Ascending aorta (tissue), 2 donors: ENCODE results near the gene TLCD3B. TPM values are rescaled to one million over a fixed set of nuclear protein-coding genes. Genes with fewer than 3 reads are reported as not detected.

Experiments used
- DNase-seq, 2 donors: peaks; one replicate each; pipeline ENCODE4 v3.0.0-alpha.2; 2019; ENCODE audit warnings: low spot score in 2 of 2
- H3K27ac ChIP-seq, 2 donors: fragments of 200-600 bp; sonication (generic); one replicate each; pipeline ENCODE4 v1.5.1; 2016 to 2017; ENCODE audit warnings: mild to moderate bottlenecking in 1 of 2
- H3K27me3 ChIP-seq: fragments of 200-600 bp; sonication (generic); one replicate; pipeline ENCODE4 v1.5.1; 2017
- H3K36me3 ChIP-seq, 2 donors: fragments of 200-600 bp; sonication (generic); one replicate each; pipeline ENCODE4 v1.5.1; 2016
- H3K4me1 ChIP-seq, 2 donors: fragments of 200-600 bp; sonication (generic); one replicate each; pipeline ENCODE4 v1.5.1; 2016 to 2017; ENCODE audit warnings: mild to moderate bottlenecking in 1 of 2
- H3K4me3 ChIP-seq, 2 donors: fragments of 200-600 bp; sonication (generic); one replicate each; pipeline ENCODE4 v1.5.1; 2016 to 2017; ENCODE audit warnings: mild to moderate bottlenecking in 1 of 2
- H3K9me3 ChIP-seq, 2 donors: fragments of 200-600 bp; sonication (generic); one replicate each; pipeline ENCODE4 v1.5.1; 2016
- CTCF ChIP-seq, 3 experiments: fragments of 200-600 bp in 2 of 3; fragments of 450-650 bp in 1 of 3; sonication (generic) in 2 of 3; IDR thresholded peaks; one replicate each; pipeline ENCODE4 v1.5.1; 2016 to 2019; ENCODE audit warnings: antibody characterized with exemption in 3 of 3, mild to moderate bottlenecking in 1 of 3, moderate library complexity in 1 of 3
- intact Hi-C: fragments of 100-400 bp; cut with DNase I; formaldehyde crosslinking; loops from one replicate; pipeline ENCODE4 v1.15.1; 2023
- total RNA-seq: library from RNA; depleted of rRNA; stranded (reverse); fragments of >200 nt; gene quantifications from one replicate; pipeline ENCODE4 v1.1.0, GENCODE V29; 2016

The TLCD3B gene
- total RNA-seq, 1 donor from 2014 or later: not detected

- no peaks in the 10 kb centered on the region for H3K9me3 ChIP-seq
- H3K36me3 ChIP-seq: peaks cover 0 to under 1% of the 10 kb centered on the region in 2 donors
- no peak for TF ChIP-seq CTCF (IDR thresholded peaks at IDR 0.05)
- no peak for DNase-seq
- intact Hi-C loops: no loop called here
- peaks cover 8 to 12% of the 10 kb centered on the region in 2 donors for H3K4me1 ChIP-seq
- peaks cover 13% of the 10 kb centered on the region for H3K27me3 ChIP-seq
- no peak overlapping the region for H3K4me3 ChIP-seq
- no peak overlapping the region for H3K27ac ChIP-seq
Measured at GRCh38 chr16:30007378-30007895, 23.6 kb downstream of the TLCD3B start.

GRCh38 chr16:30006659-30007377 is 24.3 kb downstream of the TLCD3B start:
- H3K36me3 ChIP-seq: peaks cover 5 to 7% of the 10 kb centered on the region in 2 donors
- no peaks in the 10 kb centered on the region for H3K9me3 ChIP-seq
- intact Hi-C loops: no loop called here
- DNase-seq: no peak
- H3K4me1 ChIP-seq: peaks cover 8 to 12% of the 10 kb centered on the region in 2 donors
- no peak overlapping the region for H3K27ac ChIP-seq
- TF ChIP-seq CTCF (IDR thresholded peaks at IDR 0.05): no peak
- peaks cover 13% of the 10 kb centered on the region for H3K27me3 ChIP-seq
- no peak overlapping the region for H3K4me3 ChIP-seq

GRCh38 chr16:30006095-30006473 is 25.0 kb downstream of the TLCD3B start:
- intact Hi-C loops: no loop called here
- peaks cover 11 to 14% of the 10 kb centered on the region in 2 donors for H3K36me3 ChIP-seq
- peaks cover 8% of the 10 kb centered on the region for H3K27me3 ChIP-seq
- DNase-seq: no peak
- H3K4me3 ChIP-seq: no peak overlapping the region
- TF ChIP-seq CTCF (IDR thresholded peaks at IDR 0.05): no peak
- no peaks in the 10 kb centered on the region for H3K9me3 ChIP-seq
- H3K4me1 ChIP-seq: peaks cover 5 to 7% of the 10 kb centered on the region in 2 donors
- no peak overlapping the region for H3K27ac ChIP-seq

- H3K36me3 ChIP-seq: peaks cover 15 to 20% of the 10 kb centered on the region in 2 donors
- no peaks in the 10 kb centered on the region for H3K9me3 ChIP-seq
- H3K27ac ChIP-seq: no peak overlapping the region
- no peak for DNase-seq
- peak; percentile 50 to 74 (median 52) for TF ChIP-seq CTCF (IDR thresholded peaks at IDR 0.05)
- peaks cover 1% of the 10 kb centered on the region in 2 donors for H3K4me1 ChIP-seq
- H3K4me3 ChIP-seq: no peak overlapping the region
- intact Hi-C loops: no loop called here
- peaks cover 2% of the 10 kb centered on the region for H3K27me3 ChIP-seq
Measured at GRCh38 chr16:30005341-30006094, 25.6 kb downstream of the TLCD3B start.

GRCh38 chr16:30004811-30005242 is 26.2 kb downstream of the TLCD3B start:
- no peak for TF ChIP-seq CTCF (IDR thresholded peaks at IDR 0.05)
- no peaks in the 10 kb centered on the region for H3K9me3 ChIP-seq
- no peaks in the 10 kb centered on the region for H3K4me1 ChIP-seq
- H3K36me3 ChIP-seq: peaks cover 20 to 21% of the 10 kb centered on the region in 2 donors
- no peaks in the 10 kb centered on the region for H3K27me3 ChIP-seq
- H3K27ac ChIP-seq: no peak overlapping the region
- intact Hi-C loops: no loop called here
- DNase-seq: no peak
- H3K4me3 ChIP-seq: no peak overlapping the region
